HG02970 (cell line): ENCODE data around the gene DENND5A.
"Not testable (repeated sequence)": the region's sequence is repeated elsewhere in the genome, so short reads cannot be mapped to it uniquely, and the experiment has no call there.

Source experiments
- ATAC-seq: cut with Tn5 transposase; IDR thresholded peaks from one replicate; pipeline ENCODE4 v1.9.1; 2021; ENCODE audit warnings: mild to moderate bottlenecking, moderate library complexity, moderate number of reproducible peaks; ENCODE audit not compliant: unreplicated experiment, low FRiP score

DENND5A gene

GRCh38 chr11:9179141-9179540 lies 86.0 kb downstream of the DENND5A start:
- no peak for ATAC-seq

GRCh38 chr11:9178716-9179115 lies 86.4 kb downstream of the DENND5A start:
- ATAC-seq = no peak

GRCh38 chr11:9177438-9178091 lies 87.6 kb downstream of the DENND5A start:
- ATAC-seq = no peak

GRCh38 chr11:9176550-9176949 lies 88.6 kb downstream of the DENND5A start:
- ATAC-seq = no peak

- ATAC-seq = no peak
Measured at GRCh38 chr11:9176136-9176535, 89.0 kb downstream of the DENND5A start.

GRCh38 chr11:9172389-9172788 lies 92.8 kb downstream of the DENND5A start:
- no peak for ATAC-seq

GRCh38 chr11:9170450-9170849 lies 94.7 kb downstream of the DENND5A start:
- ATAC-seq = no peak

- ATAC-seq = no peak
Measured at GRCh38 chr11:9169595-9170295, 95.4 kb downstream of the DENND5A start.

GRCh38 chr11:9161991-9162390 lies 103.2 kb downstream of the DENND5A start:
- ATAC-seq = not testable (repeated sequence)

- ATAC-seq = no peak
Measured at GRCh38 chr11:9160166-9160565, 105.0 kb downstream of the DENND5A start.

GRCh38 chr11:9158898-9159391 lies 106.2 kb downstream of the DENND5A start:
- no peak for ATAC-seq

GRCh38 chr11:9155930-9156329 lies 109.2 kb downstream of the DENND5A start:
- no peak for ATAC-seq

GRCh38 chr11:9153651-9154050 lies 111.5 kb downstream of the DENND5A start:
- no peak for ATAC-seq

GRCh38 chr11:9151631-9152030 lies 113.5 kb downstream of the DENND5A start:
- no peak for ATAC-seq

- no peak for ATAC-seq
Measured at GRCh38 chr11:9150926-9151325, 114.2 kb downstream of the DENND5A start.

GRCh38 chr11:9150501-9150900 lies 114.6 kb downstream of the DENND5A start:
- no peak for ATAC-seq

GRCh38 chr11:9148727-9149126 lies 116.4 kb downstream of the DENND5A start:
- no peak for ATAC-seq

GRCh38 chr11:9148035-9148434 lies 117.1 kb downstream of the DENND5A start:
- no peak for ATAC-seq

GRCh38 chr11:9146477-9146876 lies 118.7 kb downstream of the DENND5A start:
- no peak for ATAC-seq

GRCh38 chr11:9145283-9145682 lies 119.9 kb downstream of the DENND5A start:
- ATAC-seq = no peak

- no peak for ATAC-seq
Measured at GRCh38 chr11:9144828-9145227, 120.3 kb downstream of the DENND5A start.

GRCh38 chr11:9143721-9144120 lies 121.4 kb downstream of the DENND5A start:
- ATAC-seq = no peak
